Suppressor macrophage (primary cell): Measurements from ENCODE around the gene ACSS2.
"Not testable (repeated sequence)": the region's sequence is repeated elsewhere in the genome, so short reads cannot be mapped to it uniquely, and the experiment has no call there.

ENCODE experiments used
- DNase-seq, 4 experiments: peaks; one replicate each; pipeline ENCODE4 v3.0.0-alpha.2; 2020 to 2022

ACSS2 gene

DNA sequence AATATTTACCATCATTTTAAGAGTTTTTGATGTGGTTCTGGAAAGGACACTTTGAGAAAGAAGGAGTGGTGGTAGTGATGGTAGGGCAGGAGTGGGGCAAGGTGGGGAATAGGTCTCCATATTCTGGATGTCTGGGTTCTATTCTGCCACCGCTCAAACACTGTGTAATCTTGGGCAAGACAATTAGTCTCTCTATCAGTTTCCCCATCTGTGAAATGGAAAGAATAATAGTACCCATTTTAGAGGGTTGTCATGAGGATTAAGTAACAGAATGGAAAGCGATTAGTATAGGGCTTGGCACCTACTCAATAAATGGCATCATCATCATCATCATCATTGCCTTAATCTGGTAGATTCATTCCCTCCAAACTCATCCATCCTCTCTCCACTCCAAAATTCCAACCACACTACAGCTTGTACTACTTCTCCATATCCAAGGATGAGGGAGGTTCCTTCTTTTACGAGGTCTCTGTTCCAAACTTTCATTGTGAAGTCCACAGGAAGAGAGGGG lies 2.8 kb upstream of the ACSS2 start:
- no peak for DNase-seq

DNA sequence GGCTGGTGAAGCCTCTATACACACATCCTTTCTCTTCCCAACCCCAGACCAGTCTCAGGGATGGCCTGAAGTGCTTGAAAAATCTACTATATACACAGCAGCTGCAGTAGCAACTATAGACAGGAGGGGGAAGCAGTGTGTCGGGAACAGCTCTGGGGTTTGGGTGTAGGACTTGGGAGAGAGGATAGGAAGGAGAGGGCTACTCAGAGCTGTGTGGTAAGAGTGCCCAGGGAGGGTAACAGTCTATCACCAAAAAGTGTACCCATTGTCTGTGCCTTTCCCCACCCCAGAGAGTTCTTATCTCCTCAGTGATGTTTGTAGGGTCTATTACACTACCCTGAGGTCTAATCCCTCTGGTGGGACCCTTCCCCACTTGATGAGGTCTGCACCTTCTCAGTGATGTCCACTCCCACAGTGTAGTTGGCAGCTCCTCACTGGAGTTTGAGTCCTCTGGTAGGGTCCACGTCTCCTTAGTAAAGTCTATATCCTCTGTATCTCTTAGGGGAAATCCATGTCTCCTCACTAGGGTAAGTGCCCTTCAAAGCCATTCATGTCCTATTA lies 2.2 kb upstream of the ACSS2 start:
- peak; percentile 88 to 93 (median 90) for DNase-seq

DNA sequence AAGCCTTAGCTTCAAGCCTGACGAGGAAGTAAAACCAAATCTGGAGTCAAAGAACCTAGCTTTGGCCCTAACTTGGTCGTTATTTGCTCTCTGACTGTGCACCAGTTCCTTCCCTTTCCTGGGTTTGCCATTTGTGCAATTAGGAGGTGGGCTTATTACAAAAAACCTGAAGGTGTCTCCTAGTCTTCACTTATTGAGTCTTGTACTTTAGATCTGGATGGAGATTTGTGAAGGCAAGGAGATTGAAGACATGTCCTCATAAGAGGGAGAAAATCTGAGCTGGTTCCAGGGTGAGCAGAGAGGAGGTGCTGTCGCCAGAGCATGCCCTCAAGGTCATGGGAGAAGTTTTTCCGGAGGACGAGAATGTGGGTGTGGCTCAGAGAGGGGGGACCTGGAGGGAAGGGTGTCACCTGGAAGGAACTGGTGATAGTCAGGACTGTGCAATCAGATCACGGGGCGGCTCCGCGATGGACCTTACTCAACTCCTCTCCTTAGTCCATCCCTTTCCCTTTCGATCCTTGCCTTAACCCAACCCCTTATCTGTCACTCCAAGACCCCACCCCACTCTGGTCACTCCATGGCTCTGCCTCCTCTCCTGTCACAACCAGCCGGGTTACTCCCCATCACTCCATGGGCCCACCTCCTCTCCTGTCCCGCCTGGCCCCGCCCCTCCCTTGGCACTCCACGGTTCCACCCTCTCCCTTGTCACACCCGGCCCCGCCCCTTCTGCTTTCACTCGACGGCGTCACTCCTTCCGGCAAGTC lies 588 bp upstream of the ACSS2 start:
- DNase-seq, result peak; percentile 99 to 100 (median 99)

- DNase-seq, result no peak
Observed at GRCh38 chr20:34880215-34880850, 3.9 kb downstream of the ACSS2 start.

- DNase-seq, result not testable (repeated sequence)
Observed at GRCh38 chr20:34880971-34881370, 4.6 kb downstream of the ACSS2 start.

GRCh38 chr20:34881689-34882088 lies 5.3 kb downstream of the ACSS2 start:
- no peak for DNase-seq

GRCh38 chr20:34883087-34883688 lies 6.8 kb downstream of the ACSS2 start:
- no peak for DNase-seq

DNA sequence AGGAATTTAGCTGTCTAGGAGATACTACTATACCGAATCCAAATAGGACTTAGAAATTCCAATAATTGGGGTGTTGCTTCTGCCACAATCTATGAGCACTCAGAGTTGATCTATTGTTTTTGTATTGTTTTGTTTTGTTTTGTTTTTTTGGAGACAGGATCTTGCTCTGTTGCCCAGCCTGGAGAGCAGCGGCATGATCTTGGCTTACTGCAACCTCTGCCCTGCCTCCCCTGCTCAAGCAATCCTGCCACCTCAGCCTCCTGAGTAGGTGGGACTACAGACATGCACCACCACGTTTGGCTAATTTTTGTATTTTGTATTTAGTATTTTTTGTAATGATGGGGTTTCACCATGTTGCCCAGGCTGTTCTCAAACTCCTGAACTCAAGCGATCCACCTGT lies 7.4 kb downstream of the ACSS2 start:
- no peak for DNase-seq

GRCh38 chr20:34884260-34884659 lies 7.8 kb downstream of the ACSS2 start:
- no peak for DNase-seq

GRCh38 chr20:34886122-34886521 lies 9.7 kb downstream of the ACSS2 start:
- DNase-seq, result no peak

- no peak for DNase-seq
Observed at GRCh38 chr20:34887023-34887422, 10.6 kb downstream of the ACSS2 start.

- no peak for DNase-seq
Observed at GRCh38 chr20:34888468-34888867, 12.1 kb downstream of the ACSS2 start.

- DNase-seq, result peak; percentile 71 to 90 (median 80)
Observed at GRCh38 chr20:34891166-34892062, 15.0 kb downstream of the ACSS2 start.

DNA sequence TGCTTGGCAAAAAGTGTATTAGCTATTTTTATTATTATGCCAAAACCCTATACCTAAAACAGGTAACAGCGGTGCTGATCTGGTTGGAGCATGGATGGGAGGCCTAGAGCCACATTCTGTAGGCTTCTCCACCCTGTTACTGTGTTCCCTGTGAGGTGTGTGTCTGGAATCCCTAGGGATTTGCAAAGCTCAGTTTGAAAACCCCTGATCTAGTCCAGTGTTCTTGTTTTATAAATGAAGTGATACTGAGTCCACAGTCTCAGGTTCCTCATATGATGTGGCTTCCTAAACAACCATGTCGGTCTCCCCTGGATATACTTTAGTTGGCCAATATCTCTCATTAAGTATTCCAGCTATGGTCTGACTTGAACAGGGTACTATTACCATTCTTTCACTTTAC lies 16.3 kb downstream of the ACSS2 start:
- DNase-seq, result peak in 2 of 4 experiments; percentile 32 to 40

- DNase-seq, result no peak
Observed at GRCh38 chr20:34894723-34895122, 18.3 kb downstream of the ACSS2 start.

DNA sequence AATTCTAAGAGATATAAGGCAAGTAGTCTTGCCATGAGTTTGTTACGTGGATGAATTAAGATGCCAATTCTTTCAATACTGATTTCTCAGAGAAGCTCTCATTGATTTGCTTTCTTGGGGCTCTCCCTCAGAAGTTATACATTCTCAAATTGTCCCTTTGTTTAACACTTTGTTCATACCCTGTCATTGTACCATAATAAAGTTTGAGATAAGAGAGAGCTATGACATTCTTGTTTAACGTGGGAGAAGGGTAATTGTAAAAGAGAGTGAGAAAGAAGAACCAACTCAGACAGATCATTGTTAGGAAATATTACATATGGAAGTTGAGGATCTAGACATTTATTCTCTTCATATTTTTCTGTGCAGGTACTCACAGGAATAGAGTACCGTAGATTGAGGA lies 19.1 kb downstream of the ACSS2 start:
- DNase-seq, result no peak

DNA sequence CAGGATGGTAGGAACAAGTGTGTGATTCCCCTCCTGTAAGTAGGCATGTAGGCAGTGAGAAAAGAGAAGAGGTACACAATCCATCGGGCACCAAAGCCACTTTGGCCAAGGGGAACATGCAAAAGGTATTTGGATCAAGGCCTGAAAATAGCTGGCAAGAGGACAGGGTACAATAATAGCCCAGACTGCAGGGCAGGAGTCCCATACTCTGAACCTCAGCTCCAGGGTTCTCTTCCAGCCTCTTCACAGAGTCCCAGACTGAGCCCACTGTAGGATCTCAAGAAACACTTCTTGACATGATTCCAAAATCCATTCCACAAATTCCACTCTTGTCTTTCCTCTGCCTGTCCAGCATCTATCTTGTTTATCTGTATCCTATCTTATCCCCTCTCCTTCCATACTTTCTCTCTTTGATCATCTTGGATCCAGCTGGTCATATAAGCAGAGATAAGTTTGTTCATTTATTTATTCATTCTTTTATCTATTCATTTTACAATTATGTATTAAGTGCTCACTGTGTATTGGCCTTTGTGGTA lies 19.7 kb downstream of the ACSS2 start:
- no peak for DNase-seq

DNA sequence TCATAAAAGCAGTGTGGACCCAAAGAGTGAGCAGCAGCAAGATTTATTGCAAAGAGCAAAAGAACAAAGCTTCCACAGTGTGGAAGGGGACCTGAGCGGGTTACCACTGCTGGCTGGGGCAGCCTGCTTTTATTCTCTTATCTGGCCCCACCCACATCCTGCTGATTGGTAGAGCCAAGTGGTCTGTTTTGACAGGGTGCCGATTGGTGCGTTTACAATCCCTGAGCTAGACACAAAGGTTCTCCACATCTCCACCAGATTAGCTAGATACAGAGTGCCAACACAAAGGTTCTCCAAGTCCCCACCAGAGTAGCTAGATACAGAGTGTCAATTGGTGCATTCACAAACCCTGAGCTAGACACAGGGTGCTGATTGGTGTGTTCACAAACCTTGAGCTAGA lies 21.7 kb downstream of the ACSS2 start:
- not testable (repeated sequence) for DNase-seq

DNA sequence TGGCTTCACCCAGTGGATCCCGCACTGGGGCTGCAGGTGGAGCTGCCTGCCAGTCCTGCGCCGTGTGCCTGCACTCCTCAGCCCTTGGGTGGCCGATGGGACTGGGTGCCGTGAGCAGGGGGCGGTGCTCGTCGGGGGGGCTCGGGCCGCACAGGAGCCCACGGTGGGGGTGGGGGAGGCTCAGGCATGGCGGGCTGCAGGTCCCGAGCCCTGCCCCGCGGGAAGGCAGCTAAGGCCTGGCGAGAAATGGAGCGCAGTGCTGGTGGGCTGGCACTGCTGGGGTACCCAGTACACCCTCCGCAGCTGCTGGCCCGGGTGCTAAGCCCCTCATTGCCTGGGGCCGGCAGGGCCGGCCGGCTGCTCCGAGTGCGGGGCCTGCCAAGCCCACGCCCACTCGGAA lies 22.3 kb downstream of the ACSS2 start:
- not testable (repeated sequence) for DNase-seq

DNA sequence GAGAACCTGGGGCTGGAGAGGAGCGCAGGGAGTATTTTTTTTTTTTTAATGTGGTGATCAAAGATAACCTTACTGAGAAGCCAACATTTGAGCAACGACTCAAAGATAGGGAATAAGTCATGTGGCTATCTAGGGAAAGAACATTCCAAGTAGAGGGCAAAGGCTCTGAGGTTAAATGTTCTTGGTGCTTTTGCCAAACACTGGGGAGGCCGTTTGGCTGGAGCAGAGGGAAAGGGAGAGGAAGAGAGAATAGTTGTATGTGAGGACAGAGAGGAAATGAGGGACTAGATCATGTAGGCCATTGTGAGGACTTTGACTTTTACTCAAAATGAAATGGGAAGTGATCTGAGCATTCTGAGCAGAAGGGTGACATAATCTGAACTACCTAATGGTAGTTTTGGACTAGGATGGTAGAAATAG lies 27.8 kb downstream of the ACSS2 start:
- peak in 3 of 4 experiments; percentile 33 to 65 (median 53) for DNase-seq

- DNase-seq, result peak; percentile 32 to 63 (median 59)
Observed at GRCh38 chr20:34907616-34908469, 31.4 kb downstream of the ACSS2 start.
